Measurements from ENCODE around the gene STK35. TPM values are rescaled to one million over a fixed set of nuclear protein-coding genes. Genes with fewer than 3 reads are reported as not detected.

The STK35 gene
- total and polyA plus RNA-seq, 9 of the 15 experiments (the other 6 are each of a cell fraction or from before 2014, with no cell fraction given), result 1.0 to 11.0 (median 6.3) TPM

DNA sequence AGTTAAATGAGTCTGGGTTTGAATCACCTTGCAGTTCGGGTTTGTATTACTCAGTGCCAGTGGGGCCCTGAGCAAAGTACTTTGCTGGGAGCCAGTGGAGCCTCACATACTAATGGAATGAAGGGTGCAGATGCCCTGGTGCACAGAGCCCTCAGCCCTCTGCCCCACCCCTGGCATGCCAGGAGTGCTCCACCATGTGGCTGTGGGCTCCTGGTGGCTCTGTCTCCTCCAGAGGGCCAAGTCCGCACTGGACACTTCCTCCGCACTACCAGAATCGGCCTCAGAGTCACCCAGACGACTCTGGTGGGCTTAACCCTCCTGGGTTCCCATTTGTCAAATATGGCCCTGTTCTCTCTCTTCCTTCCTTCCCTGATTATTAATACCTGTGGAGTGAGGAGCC is 94.0 kb downstream of the STK35 start:
- DNase-seq (ENCODE audit: extremely low read depth in 1 of 4, low spot score in 3 of 4) (no peak), ATAC-seq (no peak), FAIRE-seq (no peak)
- intact Hi-C loops (cut with micrococcal nuclease), result no loop called here
- in situ Hi-C loops (cut with MboI), result no loop called here
- Histone ChIP-seq H3K79me2 (ENCODE audit: control insufficient read depth, insufficient read depth, low read length) (no peaks in the 10 kb centered on the region), H3K4me1 (replicated peaks in 1 of 2; ENCODE audit: control insufficient read depth in 2 of 2, insufficient read depth in 2 of 2, low read length in 2 of 2) (no peaks in the 10 kb centered on the region), H3K36me3 (ENCODE audit: control insufficient read depth, insufficient read depth, low read length) (no peaks in the 10 kb centered on the region), H3K27ac (ENCODE audit: extremely low read depth, low read depth, low read length) (no peak overlapping the region), H4K20me1 (replicated peaks; ENCODE audit: control insufficient read depth, insufficient read depth, low read length) (no peaks in the 10 kb centered on the region), H3K27me3 (ENCODE audit: control insufficient read depth in 2 of 2, insufficient read depth in 2 of 2, low read length in 2 of 2) (peaks cover 4 to 15% of the 10 kb centered on the region in 2 experiments; a peak in 3 of 5 replicates), H2AFZ (ENCODE audit: low read depth, low read length) (no peak overlapping the region), H3K4me2 (ENCODE audit: insufficient read depth, low read length) (no peak overlapping the region), H3K9me3 (replicated peaks; ENCODE audit: control insufficient read depth, insufficient read depth, low read depth, low read length) (no peaks in the 10 kb centered on the region), H3K4me3 (no peak overlapping the region), H3K9ac (ENCODE audit: insufficient read depth in 1 of 2, low read depth in 2 of 2, low read length in 2 of 2) (no peak overlapping the region), H3K9me1 (ENCODE audit: control insufficient read depth, insufficient read depth, low read length) (no peaks in the 10 kb centered on the region)
- no TSS peak for BruUV-seq (replicated peaks)
- TF ChIP-seq PHB2 (IDR thresholded peaks at IDR 0.05; ENCODE audit: low read depth), result no peak
- TF ChIP-seq, protein P1, sequence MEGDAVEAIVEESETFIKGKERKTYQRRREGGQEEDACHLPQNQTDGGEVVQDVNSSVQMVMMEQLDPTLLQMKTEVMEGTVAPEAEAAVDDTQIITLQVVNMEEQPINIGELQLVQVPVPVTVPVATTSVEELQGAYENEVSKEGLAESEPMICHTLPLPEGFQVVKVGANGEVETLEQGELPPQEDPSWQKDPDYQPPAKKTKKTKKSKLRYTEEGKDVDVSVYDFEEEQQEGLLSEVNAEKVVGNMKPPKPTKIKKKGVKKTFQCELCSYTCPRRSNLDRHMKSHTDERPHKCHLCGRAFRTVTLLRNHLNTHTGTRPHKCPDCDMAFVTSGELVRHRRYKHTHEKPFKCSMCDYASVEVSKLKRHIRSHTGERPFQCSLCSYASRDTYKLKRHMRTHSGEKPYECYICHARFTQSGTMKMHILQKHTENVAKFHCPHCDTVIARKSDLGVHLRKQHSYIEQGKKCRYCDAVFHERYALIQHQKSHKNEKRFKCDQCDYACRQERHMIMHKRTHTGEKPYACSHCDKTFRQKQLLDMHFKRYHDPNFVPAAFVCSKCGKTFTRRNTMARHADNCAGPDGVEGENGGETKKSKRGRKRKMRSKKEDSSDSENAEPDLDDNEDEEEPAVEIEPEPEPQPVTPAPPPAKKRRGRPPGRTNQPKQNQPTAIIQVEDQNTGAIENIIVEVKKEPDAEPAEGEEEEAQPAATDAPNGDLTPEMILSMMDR (IDR thresholded peaks at IDR 0.05 in 2 of 3, conservative IDR thresholded peaks at IDR 0.05 in 1 of 3; ENCODE audit: insufficient read depth in 2 of 3, low read depth in 1 of 3, low read length in 3 of 3), result 0 out of 6 replicates have a peak, but pooled peaks of 1 of the 3 experiments have one; percentile 6
- ChIA-PET CTCF (ENCODE audit: low intra/inter-chr PET ratio) (no interaction called here), POLR2A (no interaction called here)
- WGBS (ENCODE audit: insufficient coverage, low coverage, missing lambda C conversion rate), result 10% methylated on average over 2 of the region's 5 CpGs

- BruUV-seq (replicated peaks), result no TSS peak
- H3K27ac ChIP-seq (ENCODE audit: extremely low read depth, low read depth, low read length), result no peak overlapping the region
- H3K4me1 ChIP-seq (replicated peaks in 1 of 2; ENCODE audit: control insufficient read depth in 2 of 2, insufficient read depth in 2 of 2, low read length in 2 of 2), result no peaks in the 10 kb centered on the region
- no peaks in the 10 kb centered on the region for H3K79me2 ChIP-seq (ENCODE audit: control insufficient read depth, insufficient read depth, low read length)
- no peak overlapping the region for H3K9ac ChIP-seq (ENCODE audit: insufficient read depth in 1 of 2, low read depth in 2 of 2, low read length in 2 of 2)
- 0% methylated on average over 7 of the region's 7 CpGs for WGBS (ENCODE audit: insufficient coverage, low coverage, missing lambda C conversion rate)
- H3K9me1 ChIP-seq (ENCODE audit: control insufficient read depth, insufficient read depth, low read length), result no peaks in the 10 kb centered on the region
- no peaks in the 10 kb centered on the region for H3K36me3 ChIP-seq (ENCODE audit: control insufficient read depth, insufficient read depth, low read length)
- no peak overlapping the region for H3K4me3 ChIP-seq
- no peaks in the 10 kb centered on the region for H3K9me3 ChIP-seq (replicated peaks; ENCODE audit: control insufficient read depth, insufficient read depth, low read depth, low read length)
- no peak overlapping the region for H2AFZ ChIP-seq (ENCODE audit: low read depth, low read length)
- FAIRE-seq, result no peak
- ChIA-PET CTCF (ENCODE audit: low intra/inter-chr PET ratio) (no interaction called here), POLR2A (no interaction called here)
- no peak for ATAC-seq
- no peak overlapping the region for H3K4me2 ChIP-seq (ENCODE audit: insufficient read depth, low read length)
- DNase-seq (ENCODE audit: extremely low read depth in 1 of 4, low spot score in 3 of 4), result no peak
- intact Hi-C loops (cut with micrococcal nuclease), result no loop called here
- H4K20me1 ChIP-seq (replicated peaks; ENCODE audit: control insufficient read depth, insufficient read depth, low read length), result no peaks in the 10 kb centered on the region
- in situ Hi-C loops (cut with MboI), result no loop called here
- peaks cover 4 to 19% of the 10 kb centered on the region in 2 experiments; a peak in 4 of 5 replicates for H3K27me3 ChIP-seq (ENCODE audit: control insufficient read depth in 2 of 2, insufficient read depth in 2 of 2, low read length in 2 of 2)
- TF ChIP-seq SMAD4 (CRISPR knock-in tag; conservative IDR thresholded peaks at IDR 0.05) (no peak), U2AF2 (optimal IDR thresholded peaks at IDR 0.05; ENCODE audit: low read depth, low read length) (no peak), NBN (IDR thresholded peaks at IDR 0.05; ENCODE audit: low read depth) (no peak), SRSF1 (IDR thresholded peaks at IDR 0.05; ENCODE audit: low read depth, low read length) (no peak), FOS (IDR thresholded peaks at IDR 0.05; ENCODE audit: extremely low read depth, insufficient read length) (no peak), TCFL5 (CRISPR knock-in tag; conservative IDR thresholded peaks at IDR 0.05) (no peak)
- TF ChIP-seq, protein P2, sequence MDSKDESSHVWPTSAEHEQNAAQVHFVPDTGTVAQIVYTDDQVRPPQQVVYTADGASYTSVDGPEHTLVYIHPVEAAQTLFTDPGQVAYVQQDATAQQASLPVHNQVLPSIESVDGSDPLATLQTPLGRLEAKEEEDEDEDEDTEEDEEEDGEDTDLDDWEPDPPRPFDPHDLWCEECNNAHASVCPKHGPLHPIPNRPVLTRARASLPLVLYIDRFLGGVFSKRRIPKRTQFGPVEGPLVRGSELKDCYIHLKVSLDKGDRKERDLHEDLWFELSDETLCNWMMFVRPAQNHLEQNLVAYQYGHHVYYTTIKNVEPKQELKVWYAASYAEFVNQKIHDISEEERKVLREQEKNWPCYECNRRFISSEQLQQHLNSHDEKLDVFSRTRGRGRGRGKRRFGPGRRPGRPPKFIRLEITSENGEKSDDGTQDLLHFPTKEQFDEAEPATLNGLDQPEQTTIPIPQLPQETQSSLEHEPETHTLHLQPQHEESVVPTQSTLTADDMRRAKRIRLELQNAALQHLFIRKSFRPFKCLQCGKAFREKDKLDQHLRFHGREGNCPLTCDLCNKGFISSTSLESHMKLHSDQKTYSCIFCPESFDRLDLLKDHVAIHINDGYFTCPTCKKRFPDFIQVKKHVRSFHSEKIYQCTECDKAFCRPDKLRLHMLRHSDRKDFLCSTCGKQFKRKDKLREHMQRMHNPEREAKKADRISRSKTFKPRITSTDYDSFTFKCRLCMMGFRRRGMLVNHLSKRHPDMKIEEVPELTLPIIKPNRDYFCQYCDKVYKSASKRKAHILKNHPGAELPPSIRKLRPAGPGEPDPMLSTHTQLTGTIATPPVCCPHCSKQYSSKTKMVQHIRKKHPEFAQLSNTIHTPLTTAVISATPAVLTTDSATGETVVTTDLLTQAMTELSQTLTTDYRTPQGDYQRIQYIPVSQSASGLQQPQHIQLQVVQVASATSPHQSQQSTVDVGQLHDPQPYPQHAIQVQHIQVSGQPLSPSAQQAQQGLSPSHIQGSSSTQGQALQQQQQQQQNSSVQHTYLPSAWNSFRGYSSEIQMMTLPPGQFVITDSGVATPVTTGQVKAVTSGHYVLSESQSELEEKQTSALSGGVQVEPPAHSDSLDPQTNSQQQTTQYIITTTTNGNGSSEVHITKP (IDR thresholded peaks at IDR 0.05; ENCODE audit: partially characterized antibody), result no peak
These were observed 95.5 kb downstream of the STK35 start for GRCh38 chr20:2197166-2197565.
